H9 (cell line): Measurements from ENCODE around the gene NFATC1. TPM values are rescaled to one million over a fixed set of nuclear protein-coding genes. Genes with fewer than 3 reads are reported as not detected.

Experiments
- DNase-seq: peaks from one replicate; pipeline ENCODE4 v3.0.0-alpha.2; 2017
- H2AFZ ChIP-seq: one replicate; pipeline ENCODE4 v1.6.1; 2013; ENCODE audit warnings: mild to moderate bottlenecking, low read length, control low read depth, moderate library complexity
- H2AK5ac ChIP-seq: 2 replicates; pipeline ENCODE4 v1.6.1; 2013; ENCODE audit warnings: low read length, control low read depth, mixed read lengths; ENCODE audit not compliant: insufficient read length
- H2BK120ac ChIP-seq: one replicate; pipeline ENCODE4 v1.6.1; 2013; ENCODE audit warnings: low read depth, mild to moderate bottlenecking, low read length, control low read depth, inconsistent platforms; ENCODE audit not compliant: poor library complexity, severe bottlenecking
- H2BK12ac ChIP-seq: 2 replicates; pipeline ENCODE4 v1.6.1; 2013; ENCODE audit warnings: low read length, control low read depth, mixed read lengths, low read depth; ENCODE audit not compliant: insufficient read length
- H2BK15ac ChIP-seq: 2 replicates; pipeline ENCODE4 v1.6.1; 2013; ENCODE audit warnings: low read depth, low read length, control low read depth
- H2BK20ac ChIP-seq: one replicate; pipeline ENCODE4 v1.6.1; 2013; ENCODE audit warnings: low read depth, mild to moderate bottlenecking, low read length, control low read depth, inconsistent platforms; ENCODE audit not compliant: poor library complexity, severe bottlenecking
- H2BK5ac ChIP-seq: 2 replicates; pipeline ENCODE4 v1.6.1; 2013; ENCODE audit warnings: low read length, control low read depth, mixed read lengths; ENCODE audit not compliant: insufficient read length
- H3K14ac ChIP-seq: 2 replicates; pipeline ENCODE4 v1.6.1; 2013; ENCODE audit warnings: low read length, control low read depth; ENCODE audit not compliant: insufficient read depth
- H3K18ac ChIP-seq: 2 replicates; pipeline ENCODE4 v1.6.1; 2013; ENCODE audit warnings: low read depth, mild to moderate bottlenecking, mixed read lengths, low read length, control low read depth; ENCODE audit not compliant: insufficient read length
- H3K23ac ChIP-seq: 2 replicates; pipeline ENCODE4 v1.6.1; 2013; ENCODE audit warnings: low read length, control low read depth, mixed read lengths, low read depth; ENCODE audit not compliant: insufficient read length
- H3K23me2 ChIP-seq: 2 replicates; pipeline ENCODE4 v1.6.1; 2013; ENCODE audit warnings: low read depth, mild to moderate bottlenecking, mixed read lengths, low read length, control low read depth; ENCODE audit not compliant: insufficient read length, poor library complexity, severe bottlenecking
- H3K27ac ChIP-seq: 2 replicates; pipeline ENCODE4 v1.5.1; 2013; ENCODE audit warnings: low read length, control low read depth, mixed read lengths, low read depth; ENCODE audit not compliant: insufficient read length
- H3K27me3 ChIP-seq: 2 replicates; pipeline ENCODE4 v1.6.1; 2013; ENCODE audit warnings: low read length, control low read depth, inconsistent platforms; ENCODE audit not compliant: insufficient read depth
- H3K4ac ChIP-seq: 2 replicates; pipeline ENCODE4 v1.6.1; 2013; ENCODE audit warnings: low read depth, mild to moderate bottlenecking, control low read depth, inconsistent platforms, low read length, moderate library complexity
- H3K4me1 ChIP-seq: 2 replicates; pipeline ENCODE4 v1.6.1; 2013; ENCODE audit warnings: low read length, control low read depth, inconsistent platforms; ENCODE audit not compliant: insufficient read depth
- H3K4me2 ChIP-seq: 2 replicates; pipeline ENCODE4 v1.6.1; 2013; ENCODE audit warnings: low read length, control low read depth, mixed read lengths; ENCODE audit not compliant: insufficient read length, insufficient read depth
- H3K56ac ChIP-seq: 2 replicates; pipeline ENCODE4 v1.6.1; 2013; ENCODE audit warnings: low read depth, mild to moderate bottlenecking, mixed read lengths, low read length, control low read depth; ENCODE audit not compliant: insufficient read length
- H3K79me1 ChIP-seq: 2 replicates; pipeline ENCODE4 v1.6.1; 2013; ENCODE audit warnings: low read depth, mild to moderate bottlenecking, moderate library complexity, low read length, control low read depth, inconsistent platforms; ENCODE audit not compliant: insufficient read depth, poor library complexity, severe bottlenecking
- H3K79me2 ChIP-seq: 2 replicates; pipeline ENCODE4 v1.6.1; 2013; ENCODE audit warnings: low read length, control low read depth, inconsistent platforms; ENCODE audit not compliant: insufficient read depth
- H3K9ac ChIP-seq: 2 replicates; pipeline ENCODE4 v1.6.1; 2013; ENCODE audit warnings: low read length, control low read depth, mixed read lengths; ENCODE audit not compliant: insufficient read length; ENCODE audit errors: extremely low read depth
- H3K9me3 ChIP-seq: one replicate; pipeline ENCODE4 v1.6.1; 2013; ENCODE audit warnings: low read depth, low read length, inconsistent platforms; ENCODE audit not compliant: control insufficient read depth
- H3T11ph ChIP-seq: one replicate; pipeline ENCODE4 v1.6.1; 2013; ENCODE audit warnings: mild to moderate bottlenecking, low read length, control low read depth, inconsistent platforms
- H4K20me1 ChIP-seq: one replicate; pipeline ENCODE4 v1.6.1; 2013; ENCODE audit not compliant: control insufficient read depth, insufficient read length, insufficient read depth
- H4K5ac ChIP-seq: 2 replicates; pipeline ENCODE4 v1.6.1; 2013; ENCODE audit warnings: low read depth, mild to moderate bottlenecking, mixed read lengths, low read length, control low read depth; ENCODE audit not compliant: insufficient read length
- H4K8ac ChIP-seq: replicated peaks from 2 replicates; pipeline ENCODE4 v1.6.1; 2013; ENCODE audit warnings: low read length, control low read depth, mixed read lengths, low read depth; ENCODE audit not compliant: insufficient read length
- H4K91ac ChIP-seq: 2 replicates; pipeline ENCODE4 v1.6.1; 2013; ENCODE audit warnings: low read depth, mild to moderate bottlenecking, moderate library complexity, mixed read lengths, low read length, control low read depth; ENCODE audit not compliant: insufficient read length
- H3K27ac Mint-ChIP-seq, 3 experiments: 2 replicates in 2 of 3; 3 replicates in 1 of 3; pipeline ENCODE4 v1.8.0; 2020 to 2021; ENCODE audit warnings: mixed read lengths in 3 of 3, mild to moderate bottlenecking in 1 of 3, moderate library complexity in 1 of 3
- H3K27me3 Mint-ChIP-seq: 2 replicates; pipeline ENCODE4 v1.8.0; 2021; ENCODE audit warnings: low read depth, mild to moderate bottlenecking, moderate library complexity, mixed read lengths
- H3K36me3 Mint-ChIP-seq, 3 experiments: 2 replicates in 2 of 3; 3 replicates in 1 of 3; pipeline ENCODE4 v1.8.0; 2020 to 2021; ENCODE audit warnings: low read depth in 3 of 3, mixed read lengths in 3 of 3; ENCODE audit not compliant: insufficient read depth in 1 of 3
- H3K4me1 Mint-ChIP-seq, 2 experiments: 2 replicates each; pipeline ENCODE4 v1.8.0; 2020; ENCODE audit warnings: mixed read lengths in 2 of 2
- H3K4me3 Mint-ChIP-seq, 2 experiments: 2 replicates in 1 of 2; 3 replicates in 1 of 2; pipeline ENCODE4 v1.8.0; 2020 to 2021; ENCODE audit warnings: mild to moderate bottlenecking in 2 of 2, mixed read lengths in 2 of 2, moderate library complexity in 1 of 2
- H3K9me3 Mint-ChIP-seq, 2 experiments: 2 replicates in 1 of 2; 3 replicates in 1 of 2; pipeline ENCODE4 v1.8.0; 2020; ENCODE audit warnings: mild to moderate bottlenecking in 2 of 2, mixed read lengths in 2 of 2, moderate library complexity in 1 of 2
- CTCF ChIP-seq: fragments of 200-600 bp; sonication (generic); conservative IDR thresholded peaks from 3 replicates; pipeline ENCODE4 v1.8.0; 2021; ENCODE audit warnings: antibody characterized with exemption, mild to moderate bottlenecking
- WGBS: extraction: QIAGEN DNeasy Blood & Tissue Kit; methylation state at CpG from one replicate; pipeline ENCODE4 v1.1.7; 2013; ENCODE audit warnings: missing lambda C conversion rate, low lambda C conversion rate, mixed read lengths; ENCODE audit not compliant: insufficient read length; ENCODE audit errors: extremely low coverage; 5-methylcytosine and 5-hydroxymethylcytosine counted together
- total RNA-seq: library from RNA; stranded (reverse); gene quantifications from 2 replicates; pipeline ENCODE4 v1.2.1, GENCODE V29; 2021

The NFATC1 gene
- total RNA-seq, 1 experiment from 2014 or later = 5.5 TPM

- Histone ChIP-seq H3K4me1 (no peaks in the 10 kb centered on the region), H3K56ac (no peak overlapping the region), H2BK5ac (no peak overlapping the region), H4K20me1 (no peaks in the 10 kb centered on the region), H3K4ac (no peak overlapping the region), H3K9me3 (no peaks in the 10 kb centered on the region), H2BK15ac (no peak overlapping the region), H3K9ac (no peak overlapping the region), H2BK120ac (no peak overlapping the region), H3K14ac (no peak overlapping the region; the same call in 1 of the 2 replicates), H3K27ac (no peak overlapping the region), H4K91ac (no peak overlapping the region), H4K8ac (no peak overlapping the region), H2BK20ac (no peak overlapping the region), H3K27me3 (no peaks in the 10 kb centered on the region), H2AK5ac (no peak overlapping the region), H4K5ac (no peak overlapping the region), H3T11ph (no peak overlapping the region), H2AFZ (no peak overlapping the region), H3K18ac (no peak overlapping the region), H2BK12ac (no peak overlapping the region), H3K23me2 (no peaks in the 10 kb centered on the region), H3K4me2 (no peak overlapping the region), H3K23ac (no peak overlapping the region), H3K79me2 (no peaks in the 10 kb centered on the region), H3K79me1 (no peaks in the 10 kb centered on the region)
- H3K4me1 Mint-ChIP-seq = peaks cover 0 to 3% of the 10 kb centered on the region in 2 experiments; a peak in 1 of 4 replicates
- H3K27ac Mint-ChIP-seq = peak overlapping the region in 2 of 3 experiments; percentile 44 to 67; a peak in 2 of 7 replicates
- WGBS = no CpG with 5 or more reads among the region's 22 CpGs
- DNase-seq = no peak
- no peaks in the 10 kb centered on the region for H3K9me3 Mint-ChIP-seq
- no peak overlapping the region for H3K4me3 Mint-ChIP-seq
- TF ChIP-seq CTCF = no peak
- no peaks in the 10 kb centered on the region for H3K27me3 Mint-ChIP-seq
- no peaks in the 10 kb centered on the region; a peak in 1 of 7 replicates for H3K36me3 Mint-ChIP-seq
These were observed 82.2 kb downstream of the NFATC1 start for GRCh38 chr18:79477711-79478483.
